GM21825 (cell line): ENCODE results near the gene TRIM14.
"Not testable (repeated sequence)": the region's sequence is repeated elsewhere in the genome, so short reads cannot be mapped to it uniquely, and the experiment has no call there.

ENCODE experiments used
- ATAC-seq: cut with Tn5 transposase; IDR thresholded peaks from one replicate; pipeline ENCODE4 v1.9.1; 2021; ENCODE audit warnings: mild to moderate bottlenecking, moderate library complexity; ENCODE audit not compliant: unreplicated experiment

Gene TRIM14

GRCh38 chr9:98117097-98117496, 1.9 kb downstream of the TRIM14 start:
- not testable (repeated sequence) for ATAC-seq

GRCh38 chr9:98109052-98109451, 10.0 kb downstream of the TRIM14 start:
- peak; percentile 9 for ATAC-seq

- peak; percentile 70 for ATAC-seq
Observed at GRCh38 chr9:98108531-98109031, 10.4 kb downstream of the TRIM14 start.

GRCh38 chr9:98107926-98108325, 11.1 kb downstream of the TRIM14 start:
- no peak for ATAC-seq

- ATAC-seq = no peak
Observed at GRCh38 chr9:98105006-98105405, 14.0 kb downstream of the TRIM14 start.

- no peak for ATAC-seq
Observed at GRCh38 chr9:98104445-98104881, 14.6 kb downstream of the TRIM14 start.

- peak; percentile 96 for ATAC-seq
Observed at GRCh38 chr9:98101868-98102273, 17.2 kb downstream of the TRIM14 start.

GRCh38 chr9:98101416-98101815, 17.6 kb downstream of the TRIM14 start:
- ATAC-seq = no peak

- no peak for ATAC-seq
Observed at GRCh38 chr9:98100456-98100855, 18.6 kb downstream of the TRIM14 start.

GRCh38 chr9:98099898-98100297, 19.1 kb downstream of the TRIM14 start:
- no peak for ATAC-seq

- no peak for ATAC-seq
Observed at GRCh38 chr9:98099346-98099745, 19.7 kb downstream of the TRIM14 start.

- no peak for ATAC-seq
Observed at GRCh38 chr9:98097836-98098235, 21.2 kb downstream of the TRIM14 start.

- no peak for ATAC-seq
Observed at GRCh38 chr9:98096091-98096490, 22.9 kb downstream of the TRIM14 start.

GRCh38 chr9:98095401-98095800, 23.6 kb downstream of the TRIM14 start:
- ATAC-seq = no peak

- no peak for ATAC-seq
Observed at GRCh38 chr9:98094851-98095250, 24.2 kb downstream of the TRIM14 start.

- no peak for ATAC-seq
Observed at GRCh38 chr9:98094316-98094715, 24.7 kb downstream of the TRIM14 start.

GRCh38 chr9:98092613-98092931, 26.4 kb downstream of the TRIM14 start:
- ATAC-seq = no peak

GRCh38 chr9:98091735-98092612, 27.0 kb downstream of the TRIM14 start:
- ATAC-seq = no peak

GRCh38 chr9:98090674-98091073, 28.3 kb downstream of the TRIM14 start:
- ATAC-seq = not testable (repeated sequence)

- no peak for ATAC-seq
Observed at GRCh38 chr9:98087420-98088354, 31.3 kb downstream of the TRIM14 start.

- ATAC-seq = no peak
Observed at GRCh38 chr9:98086461-98086860, 32.6 kb downstream of the TRIM14 start.

- no peak for ATAC-seq
Observed at GRCh38 chr9:98085944-98086343, 33.1 kb downstream of the TRIM14 start.
